Fibroblast of upper back skin (primary cell): ENCODE results near the gene DISC1.
A peak's percentile ranks its signal among the peaks of the same experiment; 100 is the strongest.

Experiments used
- DNase-seq: peaks from one replicate; pipeline ENCODE4 v3.0.0-alpha.2; 2013

The DISC1 gene

GRCh38 chr1:231674575-231674974 lies 48.0 kb downstream of the DISC1 start:
- no peak for DNase-seq

GRCh38 chr1:231676487-231676886 lies 49.9 kb downstream of the DISC1 start:
- no peak for DNase-seq

- DNase-seq, result no peak
Measured at GRCh38 chr1:231677442-231677841, 50.9 kb downstream of the DISC1 start.

- DNase-seq, result peak; percentile 55
Measured at GRCh38 chr1:231678011-231678432, 51.4 kb downstream of the DISC1 start.

GRCh38 chr1:231679109-231679508 lies 52.5 kb downstream of the DISC1 start:
- DNase-seq, result no peak

GRCh38 chr1:231681006-231681405 lies 54.4 kb downstream of the DISC1 start:
- DNase-seq, result no peak

- DNase-seq, result no peak
Measured at GRCh38 chr1:231682779-231683178, 56.2 kb downstream of the DISC1 start.

GRCh38 chr1:231683439-231684165 lies 57.0 kb downstream of the DISC1 start:
- DNase-seq, result no peak

- no peak for DNase-seq
Measured at GRCh38 chr1:231684356-231685244, 58.0 kb downstream of the DISC1 start.

GRCh38 chr1:231686384-231686783 lies 59.8 kb downstream of the DISC1 start:
- DNase-seq, result no peak

GRCh38 chr1:231688989-231689388 lies 62.4 kb downstream of the DISC1 start:
- no peak for DNase-seq

GRCh38 chr1:231690059-231690458 lies 63.5 kb downstream of the DISC1 start:
- DNase-seq, result no peak

GRCh38 chr1:231691618-231692259 lies 65.1 kb downstream of the DISC1 start:
- peak; percentile 46 for DNase-seq

GRCh38 chr1:231693361-231694074 lies 66.9 kb downstream of the DISC1 start:
- DNase-seq, result no peak

- no peak for DNase-seq
Measured at GRCh38 chr1:231694075-231694431, 67.5 kb downstream of the DISC1 start.

- DNase-seq, result no peak
Measured at GRCh38 chr1:231694465-231695077, 68.0 kb downstream of the DISC1 start.

- peak; percentile 67 for DNase-seq
Measured at GRCh38 chr1:231695439-231696255, 69.1 kb downstream of the DISC1 start.

GRCh38 chr1:231699784-231700183 lies 73.2 kb downstream of the DISC1 start:
- DNase-seq, result no peak

GRCh38 chr1:231701306-231701705 lies 74.7 kb downstream of the DISC1 start:
- DNase-seq, result no peak

- DNase-seq, result no peak
Measured at GRCh38 chr1:231702331-231702730, 75.7 kb downstream of the DISC1 start.

- DNase-seq, result peak; percentile 61
Measured at GRCh38 chr1:231702804-231703203, 76.2 kb downstream of the DISC1 start.
